Loucy (cell line): ENCODE data around the gene NTF4.
"Not testable (repeated sequence)": the region's sequence is repeated elsewhere in the genome, so short reads cannot be mapped to it uniquely, and the experiment has no call there.

ENCODE experiments used
- CTCF ChIP-seq: fragments of 200-600 bp; sonication (generic); conservative IDR thresholded peaks from 2 replicates; pipeline ENCODE4 v1.5.1; 2014; ENCODE audit warnings: mild to moderate bottlenecking, antibody characterized with exemption, low read length
- EZH2phosphoT487 ChIP-seq: fragments of 200-600 bp; IDR thresholded peaks from 2 replicates; pipeline ENCODE4 v1.6.1; 2018; ENCODE audit warnings: antibody characterized with exemption, mild to moderate bottlenecking, moderate library complexity, borderline replicate concordance

DNA sequence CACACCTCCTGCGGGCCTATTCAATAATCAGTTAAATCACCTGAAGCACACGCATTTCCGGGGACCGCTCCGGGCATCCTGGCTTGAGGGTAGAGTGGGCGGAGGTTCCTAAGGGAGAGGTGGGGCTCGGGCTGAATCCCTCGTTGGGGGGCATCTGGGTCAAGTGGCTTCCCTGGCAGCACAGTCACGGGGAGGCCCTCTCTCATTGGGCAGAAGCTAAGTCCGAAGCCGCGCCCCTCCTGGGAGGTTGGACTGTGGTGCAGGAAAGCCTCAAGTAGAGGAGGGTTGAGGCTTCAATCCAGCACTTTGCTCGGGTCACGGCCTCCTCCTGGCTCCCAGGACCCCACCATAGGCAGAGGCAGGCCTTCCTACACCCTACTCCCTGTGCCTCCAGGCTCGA is 21.1 kb downstream of the NTF4 start, which contains the start of gene CGB5:
- TF ChIP-seq CTCF, EZH2phosphoT487: not testable (repeated sequence)
